ENCODE measurements around the gene SHISA9.

Gene SHISA9

DNA sequence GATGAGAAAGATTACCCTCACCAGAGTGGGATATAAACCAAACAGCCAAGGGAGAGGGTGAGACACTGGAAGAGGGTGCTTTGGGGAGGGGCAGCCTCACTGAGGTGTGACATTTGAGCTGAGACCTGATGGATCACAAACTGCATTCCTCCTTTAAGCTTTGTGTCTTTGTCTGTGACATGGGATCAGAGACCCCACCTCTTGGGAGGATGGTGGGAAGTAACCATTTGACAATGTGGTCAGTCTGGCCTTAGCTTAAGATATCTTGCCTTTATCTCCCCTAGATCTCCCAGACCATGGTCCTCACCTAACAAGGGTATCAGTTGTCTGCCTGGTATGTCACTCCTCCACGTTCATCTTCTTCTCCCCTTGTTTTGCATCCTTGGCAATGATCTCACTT is 163.4 kb downstream of the SHISA9 start:
- no peak for DNase-seq

DNA sequence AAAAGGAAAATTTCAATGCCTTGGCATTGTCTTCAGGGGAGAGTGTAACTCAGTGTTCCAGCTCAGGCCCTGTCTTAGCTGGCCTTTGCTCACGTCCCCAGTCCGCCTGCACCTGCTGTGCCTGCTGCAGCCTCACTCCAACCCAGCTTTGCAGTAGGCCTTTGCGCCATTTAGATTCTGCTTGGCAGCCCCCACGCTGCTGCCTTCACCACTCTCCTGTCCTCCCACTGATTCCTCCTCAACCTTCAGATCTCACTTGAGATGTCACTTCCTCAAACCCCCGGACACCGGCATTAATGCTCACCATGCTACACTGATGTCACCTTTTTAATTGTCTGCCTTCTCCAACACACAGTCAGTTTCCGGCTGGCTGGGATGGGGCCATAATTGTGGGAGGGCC is 166.2 kb downstream of the SHISA9 start:
- peak in 1 of 58 donors; percentile 21 for DNase-seq

DNA sequence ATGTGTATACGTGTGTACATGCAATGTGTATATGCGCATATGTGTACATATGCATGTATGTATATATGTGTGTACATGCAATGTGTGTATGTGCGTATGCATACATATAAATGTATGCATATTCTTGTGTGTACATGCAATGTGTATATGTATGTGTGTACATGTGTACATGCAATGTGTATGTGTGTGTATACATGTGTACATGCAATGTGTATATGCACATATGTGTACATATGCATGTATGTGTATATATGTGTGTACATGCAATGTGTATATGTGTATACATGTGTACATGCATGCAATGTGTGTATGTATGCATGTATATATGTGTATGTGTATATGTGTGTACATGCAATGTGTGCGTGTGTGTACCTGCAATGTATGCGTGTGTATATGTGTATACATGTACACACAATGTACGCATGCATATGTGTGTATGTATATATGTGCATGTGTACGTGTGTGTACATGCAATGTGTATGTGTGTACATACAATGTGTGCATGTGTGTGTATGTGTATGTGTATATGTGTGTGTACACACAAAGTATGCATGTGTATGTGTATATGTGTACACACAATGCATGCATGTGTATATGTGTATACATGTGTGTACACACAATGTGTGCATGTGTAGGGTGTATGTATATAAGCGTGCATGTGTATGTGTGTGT is 167.7 kb downstream of the SHISA9 start:
- DNase-seq, result no peak

DNA sequence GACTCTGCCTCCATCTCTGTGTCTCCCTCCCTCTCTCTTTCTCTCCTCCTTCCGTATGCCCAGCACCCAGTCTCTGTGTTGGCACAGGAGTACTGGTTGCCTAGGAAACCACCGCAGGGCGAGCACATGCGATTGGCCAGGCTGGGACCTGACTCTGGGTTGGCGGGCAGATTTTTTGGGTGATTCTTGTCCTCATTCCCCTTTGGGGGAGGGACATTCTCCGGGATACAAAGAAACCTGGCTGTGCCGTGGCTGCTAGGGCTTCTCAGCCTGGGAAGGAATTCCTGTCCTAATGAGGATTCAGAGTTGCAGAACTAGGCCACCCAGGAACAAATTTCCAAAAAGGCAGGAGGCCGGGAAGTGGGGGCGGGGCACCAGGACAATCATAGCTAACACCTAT is 168.9 kb downstream of the SHISA9 start:
- peak in 54 of 58 donors; percentile 7 to 85 (median 36) for DNase-seq

DNA sequence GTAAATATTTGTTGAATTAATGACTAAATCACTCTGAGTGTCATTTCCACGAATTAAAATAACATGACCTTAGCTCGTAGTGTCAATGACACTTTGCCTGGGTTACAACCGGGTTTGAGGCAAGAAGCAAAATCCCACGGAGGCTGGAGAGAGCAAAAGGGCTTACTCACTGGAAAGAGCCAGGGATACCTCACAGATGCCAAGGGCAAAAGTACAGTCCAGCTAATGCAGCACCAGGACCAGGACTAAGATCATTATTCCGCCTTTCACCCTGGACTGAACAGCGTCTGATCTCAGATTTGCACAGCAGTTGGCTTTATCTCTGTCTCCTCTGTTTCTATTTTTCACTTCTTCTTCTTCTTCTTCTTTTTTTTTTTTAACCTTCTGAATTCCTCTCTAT is 175.5 kb downstream of the SHISA9 start:
- DNase-seq, result no peak

DNA sequence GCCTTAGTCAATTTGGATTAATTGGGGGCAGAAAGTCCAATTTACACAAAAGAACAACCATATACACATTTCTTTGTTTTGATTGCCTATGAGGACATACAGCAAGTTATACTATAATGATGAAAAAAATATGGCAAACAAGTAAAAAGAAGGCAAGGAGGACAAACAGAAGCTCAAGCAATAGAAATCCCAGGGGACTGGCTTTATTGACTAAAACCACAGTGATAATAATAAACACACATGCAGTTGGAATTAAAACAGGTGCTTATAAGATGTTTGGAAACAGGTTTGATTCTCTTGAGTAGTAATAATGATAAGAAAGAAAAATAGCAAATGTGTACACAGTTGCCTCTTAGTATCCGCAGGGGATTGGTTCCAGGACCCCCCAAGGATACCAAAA is 176.4 kb downstream of the SHISA9 start:
- DNase-seq, result no peak

DNA sequence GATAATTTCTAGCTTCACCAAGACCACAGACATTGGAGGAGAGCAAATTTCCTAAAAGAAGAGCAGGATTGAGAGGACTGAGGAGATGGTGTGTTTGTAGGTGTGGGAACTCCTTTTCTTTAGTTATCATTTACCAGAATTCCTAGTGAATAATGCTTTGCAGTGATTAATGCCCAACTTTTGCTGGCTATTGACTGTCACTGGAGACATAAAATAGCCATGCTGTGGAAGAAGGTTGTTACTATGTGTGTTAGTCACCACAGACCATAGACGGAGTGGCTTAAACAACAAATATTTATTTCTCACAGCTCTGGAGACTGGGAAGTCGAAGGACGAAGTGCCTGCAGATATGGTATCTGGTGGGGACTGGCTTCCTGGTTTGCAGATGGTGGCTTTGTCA is 179.1 kb downstream of the SHISA9 start:
- no peak for DNase-seq

DNA sequence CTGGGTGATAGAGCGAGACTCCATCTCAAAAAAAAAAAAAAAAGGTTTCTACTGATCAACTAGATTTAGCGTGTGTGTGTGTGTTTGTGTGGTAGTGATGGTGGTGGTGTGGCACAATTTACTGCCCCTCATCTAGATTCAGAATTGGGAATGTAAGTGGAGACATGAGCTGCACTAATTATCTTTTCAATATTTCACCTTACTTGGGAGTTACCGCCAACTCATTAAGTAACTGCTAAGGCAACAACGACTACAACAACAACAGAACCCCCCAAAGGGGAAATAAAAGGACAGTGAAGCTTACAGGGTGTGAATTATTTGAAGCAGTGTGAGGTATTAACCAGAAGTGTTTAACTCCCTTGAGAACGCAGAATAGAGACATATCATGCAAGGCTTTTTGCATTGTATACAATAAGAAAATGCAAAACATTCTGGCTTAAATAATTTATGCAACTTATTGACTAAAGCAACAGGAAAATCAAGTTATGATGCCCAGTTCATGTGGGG is 180.5 kb downstream of the SHISA9 start:
- DNase-seq, result no peak

DNA sequence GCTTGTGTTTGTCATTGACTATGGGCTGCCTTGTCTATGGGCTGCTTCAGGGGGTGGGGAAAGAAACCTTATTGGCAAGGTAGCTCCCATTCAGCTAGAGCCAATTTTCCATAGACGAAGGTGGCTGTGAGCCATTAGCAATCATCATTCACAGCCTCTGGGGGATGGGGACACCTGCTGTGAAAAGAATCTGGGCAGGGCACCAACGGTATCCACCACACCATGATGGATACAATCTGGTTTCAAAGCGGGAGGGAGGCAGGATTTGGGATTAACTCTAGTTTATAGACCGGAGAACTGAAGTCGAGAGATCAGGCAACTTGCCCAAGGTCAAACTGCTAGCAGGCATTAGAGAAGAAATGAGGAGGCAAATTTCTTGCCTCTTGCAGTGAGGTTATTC is 182.3 kb downstream of the SHISA9 start:
- DNase-seq, result no peak

DNA sequence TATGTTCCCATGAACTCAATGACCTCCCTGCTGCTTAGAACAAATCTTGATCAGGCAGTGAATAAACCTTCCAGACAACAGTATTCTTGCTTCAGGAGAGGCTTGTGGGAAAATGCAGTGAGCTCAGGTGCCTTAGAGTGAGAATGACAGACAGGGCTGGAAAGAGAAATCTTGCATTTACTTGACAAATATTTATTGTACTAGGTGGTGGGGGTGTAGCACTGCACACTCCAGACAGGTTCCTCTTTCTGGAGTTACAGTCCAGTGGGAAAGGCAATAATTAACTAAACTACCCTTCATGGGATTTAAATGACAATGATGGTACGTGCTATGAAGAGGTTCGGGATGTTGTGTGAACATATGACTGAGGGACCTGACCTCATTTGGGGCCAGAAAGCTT is 182.9 kb downstream of the SHISA9 start:
- DNase-seq, result no peak

DNA sequence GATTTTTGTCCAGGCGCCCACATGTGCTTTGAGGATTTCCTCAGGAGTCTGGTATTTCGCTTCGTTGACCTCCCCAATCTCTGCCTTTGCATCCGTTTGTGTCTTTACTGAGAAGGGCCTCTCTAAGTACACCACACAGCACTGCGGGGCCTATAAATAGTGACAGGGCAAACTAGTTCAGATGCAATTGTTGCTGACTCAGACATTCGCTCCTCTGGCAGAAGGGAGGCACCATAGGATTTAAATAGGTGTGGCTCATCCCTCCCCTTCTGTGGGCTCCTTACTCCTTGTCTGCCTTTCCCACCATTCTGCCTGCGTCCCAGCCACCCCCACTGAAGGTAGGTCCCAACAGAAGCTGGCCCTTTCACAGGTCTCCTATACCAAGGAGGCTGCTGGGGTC is 192.3 kb downstream of the SHISA9 start:
- no peak for DNase-seq

DNA sequence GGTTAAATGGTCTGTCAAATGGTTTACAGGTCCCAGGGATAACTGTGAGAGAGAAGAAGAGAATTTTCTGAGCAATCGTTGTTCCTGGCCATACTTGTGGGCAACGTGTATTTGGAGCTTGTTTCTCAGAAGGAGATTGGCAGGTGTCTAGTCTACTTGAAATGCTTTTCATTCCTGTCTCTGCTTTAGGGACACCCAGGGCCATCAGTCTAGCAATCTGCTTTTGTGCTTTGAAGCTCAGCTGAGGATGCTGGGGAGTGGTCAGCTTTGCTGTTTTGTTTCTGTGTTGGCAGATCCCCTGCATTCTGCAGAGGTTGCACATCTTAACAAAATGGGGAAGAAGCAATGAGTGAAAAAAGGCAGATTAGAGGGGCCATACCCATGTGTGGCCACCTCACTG is 193.7 kb downstream of the SHISA9 start:
- DNase-seq, result no peak

DNA sequence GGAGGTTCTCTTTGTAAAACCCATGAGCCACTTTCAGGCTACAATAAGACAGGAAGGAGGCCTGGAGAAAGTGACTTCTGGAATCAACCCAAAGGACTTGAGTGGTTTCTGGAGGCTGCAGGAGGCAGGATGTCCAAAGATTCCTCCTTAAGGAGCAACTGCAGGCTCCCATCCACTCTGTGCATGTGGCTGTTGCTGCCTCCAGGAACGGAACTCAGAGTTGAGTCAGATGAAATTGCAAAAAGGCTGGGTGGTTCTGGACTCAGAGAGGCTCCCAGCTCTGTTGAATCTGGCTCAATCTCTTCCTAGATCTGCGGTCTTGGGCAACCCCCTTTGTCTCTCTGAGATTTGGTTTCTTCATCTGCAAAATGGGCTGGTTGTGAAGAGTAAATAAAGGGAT is 197.1 kb downstream of the SHISA9 start:
- no peak for DNase-seq

DNA sequence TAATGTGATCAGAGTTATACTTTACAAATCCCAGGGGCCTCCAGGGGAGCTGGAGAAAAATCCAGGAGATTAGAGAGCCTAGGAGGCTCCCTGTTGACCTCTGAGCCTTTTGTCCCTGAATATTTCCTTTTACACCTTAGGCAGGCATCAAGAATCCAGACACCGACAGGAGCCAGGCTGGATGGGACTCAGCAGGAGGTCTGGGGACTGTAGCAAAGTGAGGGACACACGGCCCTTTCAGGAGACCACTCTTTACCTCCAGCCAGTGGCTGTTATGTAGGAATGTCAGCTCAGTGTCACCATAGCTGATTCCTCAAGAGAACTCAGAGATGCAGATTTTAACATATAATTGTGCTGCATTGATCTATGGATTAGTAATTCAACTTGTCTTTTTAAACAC is 198.4 kb downstream of the SHISA9 start:
- DNase-seq, result no peak

DNA sequence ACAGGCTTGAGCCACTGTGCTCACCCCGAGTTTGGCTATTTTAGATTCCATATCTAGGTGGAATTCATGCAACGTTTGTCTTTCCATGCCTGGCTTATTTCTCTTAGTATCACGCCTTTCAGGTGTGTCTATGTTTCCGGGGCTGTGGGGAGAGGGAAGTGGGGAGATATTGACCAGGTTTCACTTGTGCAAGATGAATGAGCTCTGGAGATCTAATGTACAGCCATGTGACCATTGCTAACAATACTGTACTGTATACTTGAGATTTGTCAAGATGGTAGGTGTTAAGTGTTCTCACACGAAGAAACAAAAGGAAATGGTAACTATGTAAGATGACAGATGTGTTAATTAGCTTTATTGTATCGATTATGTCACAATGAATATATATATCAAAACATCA is 199.6 kb downstream of the SHISA9 start:
- DNase-seq, result no peak

DNA sequence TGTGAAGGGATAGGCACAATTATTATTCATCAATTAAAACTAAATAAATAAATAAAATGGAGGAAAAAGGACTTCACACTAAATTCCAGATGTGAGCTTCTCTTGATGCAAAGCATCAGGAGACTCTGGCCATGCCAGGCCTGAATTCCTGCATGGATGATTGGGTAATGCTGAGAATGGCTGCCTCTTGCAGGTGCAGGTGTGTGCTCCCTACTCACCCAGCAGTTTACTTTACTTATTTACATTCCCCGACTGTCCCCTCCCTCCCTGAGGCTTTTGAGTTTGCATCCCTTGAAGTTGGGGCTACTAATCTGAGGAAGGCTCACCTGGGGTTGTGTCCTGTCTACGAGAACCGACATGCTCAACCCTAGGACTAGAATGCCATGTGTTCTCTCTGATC is 200.4 kb downstream of the SHISA9 start:
- no peak for DNase-seq

DNA sequence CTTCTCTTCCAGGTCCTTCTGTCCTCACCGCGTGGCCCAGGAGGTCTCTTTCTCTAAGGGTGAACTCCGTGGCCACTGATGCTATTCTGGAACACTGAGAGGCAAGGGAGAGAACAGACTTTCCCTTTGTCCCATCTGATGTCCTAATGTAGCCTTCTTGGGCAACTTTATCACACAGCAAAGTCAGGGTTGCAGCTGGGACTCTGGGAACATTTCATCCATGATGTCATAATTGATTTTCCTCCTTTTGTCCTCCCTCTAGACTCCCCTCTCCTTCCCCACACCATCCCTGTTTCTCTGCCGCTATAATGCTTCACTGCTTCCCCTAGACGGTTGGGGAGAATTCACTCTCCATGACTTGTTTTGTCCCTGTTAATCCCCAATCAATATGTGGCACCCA is 201.0 kb downstream of the SHISA9 start:
- DNase-seq, result no peak

DNA sequence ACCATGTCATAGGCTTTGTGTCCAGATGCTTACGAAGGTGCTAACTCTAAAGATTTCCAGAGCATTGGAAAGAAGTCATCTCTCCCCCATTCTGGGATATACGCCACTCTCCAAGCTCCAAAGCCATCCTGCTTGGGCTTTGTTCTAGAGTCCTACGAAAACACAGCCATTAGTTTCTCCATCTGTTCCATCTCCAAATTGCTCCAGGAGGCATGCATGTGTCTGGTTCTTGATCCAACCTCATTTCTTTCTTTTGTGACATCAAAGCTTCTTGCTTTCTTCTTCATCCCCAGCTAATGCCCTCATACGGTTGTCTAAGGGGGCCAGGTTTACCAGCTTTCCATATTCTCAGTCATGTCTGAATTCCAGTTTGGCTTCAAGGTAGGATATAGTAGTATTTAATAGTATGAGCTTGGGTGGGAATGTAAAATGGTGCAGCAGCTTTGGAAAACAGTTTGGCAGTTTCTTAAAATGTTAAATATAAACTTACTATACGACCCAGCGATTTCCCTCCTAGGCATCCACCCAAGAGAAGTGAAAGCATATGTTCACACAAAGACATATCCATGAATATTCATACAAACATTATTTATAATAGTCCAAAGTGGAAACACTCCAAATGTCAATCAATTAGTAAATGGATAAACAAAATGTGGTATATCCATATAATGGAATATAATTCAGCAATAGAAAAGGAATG is 202.6 kb downstream of the SHISA9 start:
- no peak for DNase-seq

DNA sequence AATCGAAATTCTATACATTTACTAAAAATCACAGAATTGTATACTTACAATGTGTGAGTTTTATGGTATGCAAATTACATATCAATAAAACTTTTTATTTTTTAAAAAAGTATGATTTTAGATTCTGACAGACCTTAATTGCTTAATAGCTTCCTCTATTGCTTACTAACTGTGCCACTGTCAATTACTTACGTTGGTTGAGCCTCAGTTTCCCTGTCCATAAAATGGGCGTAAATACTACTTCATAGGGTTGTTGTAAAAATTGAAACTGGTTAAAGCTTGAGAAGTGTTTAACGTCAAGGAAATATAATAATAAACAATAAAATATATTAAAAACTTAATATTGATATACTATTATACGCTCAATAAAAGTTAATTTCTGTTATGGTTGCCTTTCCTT is 203.4 kb downstream of the SHISA9 start:
- DNase-seq, result no peak

DNA sequence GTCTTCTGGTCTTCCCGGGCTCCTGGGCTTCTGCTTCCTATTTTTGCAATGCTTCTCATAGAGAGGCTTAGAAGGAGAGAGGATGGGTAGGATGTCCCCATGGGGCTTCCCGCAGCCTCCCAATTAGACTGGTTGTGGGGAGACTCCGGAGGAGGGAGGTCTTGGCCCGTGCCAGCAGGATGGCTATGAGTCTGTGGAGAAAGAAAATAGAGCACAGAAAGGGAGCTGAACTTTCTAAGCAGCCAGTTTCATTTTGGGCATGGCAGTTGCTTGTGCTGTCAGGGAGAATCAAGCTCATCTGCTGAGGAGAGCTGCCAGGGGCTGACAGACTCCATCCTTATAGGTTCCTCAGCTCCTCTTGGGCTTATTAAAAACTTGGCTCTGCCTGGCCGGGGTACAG is 204.0 kb downstream of the SHISA9 start:
- no peak for DNase-seq

DNA sequence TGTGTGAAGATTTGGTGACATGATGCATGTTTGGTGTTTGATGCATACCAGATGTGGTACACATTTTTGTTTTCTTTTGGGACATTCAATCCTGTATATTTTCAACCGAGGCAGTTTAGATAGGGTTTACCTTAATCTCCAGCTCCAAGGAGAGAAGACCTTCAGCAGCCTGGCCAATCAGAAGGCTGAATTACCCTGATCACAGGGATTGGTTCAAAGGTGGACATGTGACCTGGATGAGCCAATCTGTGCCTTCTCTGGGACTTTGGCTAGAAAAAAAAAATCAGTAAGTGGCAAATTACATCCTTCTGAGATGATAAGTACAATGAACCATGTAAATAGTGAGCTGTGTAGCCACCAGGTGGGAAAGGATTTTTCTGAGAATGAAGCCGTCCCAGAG is 205.1 kb downstream of the SHISA9 start:
- no peak for DNase-seq

DNA sequence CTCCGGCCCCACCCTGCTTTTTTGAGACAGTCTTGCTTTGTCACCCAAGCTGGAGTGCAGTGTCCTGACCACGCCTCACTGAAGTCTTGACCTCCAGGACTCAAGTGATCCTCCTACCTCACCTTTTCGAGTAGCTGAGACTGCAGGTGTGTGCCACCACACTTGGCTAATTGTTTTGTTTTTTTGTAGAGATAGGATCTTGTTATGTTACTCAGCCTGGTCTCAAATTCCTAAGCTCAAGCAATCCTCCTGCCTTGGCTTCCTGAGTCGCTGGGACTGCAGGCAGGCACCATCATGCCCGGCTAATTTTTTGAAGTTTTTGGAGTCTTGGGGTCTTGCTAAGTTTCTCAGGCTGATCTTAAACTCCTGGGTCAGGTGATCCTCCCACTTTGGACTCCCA is 206.7 kb downstream of the SHISA9 start:
- no peak for DNase-seq

DNA sequence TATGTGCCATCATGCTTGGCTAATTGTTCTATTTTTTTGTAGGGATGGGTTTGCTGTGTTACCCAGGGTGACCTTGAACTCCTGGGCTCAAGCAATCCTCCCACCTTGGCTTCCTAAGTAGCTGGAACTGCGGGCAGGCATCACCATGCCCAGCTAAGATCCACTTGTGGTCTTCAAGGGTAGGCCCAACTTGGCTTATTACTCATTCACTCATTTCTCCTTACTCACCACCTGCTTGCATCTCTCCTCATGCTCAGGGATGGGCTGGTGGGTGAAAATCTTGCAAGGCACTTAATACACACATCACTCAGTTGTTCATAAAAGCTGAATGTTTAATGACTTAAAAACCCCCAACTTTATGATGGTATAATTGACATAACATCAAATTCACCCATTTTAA is 207.8 kb downstream of the SHISA9 start:
- DNase-seq, result no peak
